HCT116 (cell line): ENCODE results near the gene MAEA. TPM values are rescaled to one million over a fixed set of nuclear protein-coding genes. Genes with fewer than 3 reads are reported as not detected.

ENCODE experiments used
- ATAC-seq: fragments of 200-7000 bp; cut with Tn5 transposase; 2 replicates; pipeline ENCODE4 v1.9.1; 2020; ENCODE audit warnings: mild to moderate bottlenecking, moderate library complexity
- BruUV-seq: library from RNA; stranded (reverse); fragments of 400-500 nt; replicated peaks from 2 replicates; lab custom pipeline; 2021; lab: Mats Ljungman, UMichigan
- CTCF ChIA-PET: fragments of 300-600 bp; sonication (Branson Sonifier 250); formaldehyde crosslinking; loops from one replicate; lab custom pipeline; 2021; ENCODE audit warnings: antibody characterized with exemption; lab: Charles Lee
- POLR2A ChIA-PET: fragments of 300-600, 350-600 bp; sonication (Branson Sonifier 250); formaldehyde crosslinking; loops from one replicate; lab custom pipeline; 2021; ENCODE audit warnings: antibody characterized with exemption; lab: Charles Lee
- RAD21 ChIA-PET, 2 experiments: fragments of 300-600 bp; sonication (Branson Sonifier 250); formaldehyde crosslinking; loops; one replicate each; lab custom pipeline; 2023; ENCODE audit warnings: low total read pairs in 2 of 2; ENCODE audit not compliant: uncharacterized antibody in 2 of 2, unreplicated experiment in 2 of 2, low non-redundant PET in 1 of 2; lab: Charles Lee
- DNase-seq: peaks from one replicate; pipeline ENCODE4 v3.0.0-alpha.2; 2010; ENCODE audit warnings: low read depth, low spot score
- H2AFZ ChIP-seq: fragments of 200-600 bp; shearing (Covaris generic), sonication (generic); 2 replicates; pipeline ENCODE4 v1.6.1; 2017; ENCODE audit warnings: low read depth, mixed run types, mixed read lengths, antibody characterized with exemption, low read length; ENCODE audit not compliant: poor library complexity, severe bottlenecking
- H3K27ac ChIP-seq: 2 replicates; pipeline ENCODE4 v1.5.1; 2012; ENCODE audit warnings: low read depth, low read length
- H3K27me3 ChIP-seq: fragments of 200-600 bp; sonication (generic); 2 replicates; pipeline ENCODE4 v1.6.1; 2016; ENCODE audit warnings: mixed run types, low read length, mixed read lengths; ENCODE audit not compliant: insufficient read depth
- H3K36me3 ChIP-seq, 2 experiments: fragments of 200-500 bp in 1 of 2; fragments of 200-600 bp in 1 of 2; sonication (Bioruptor generic) in 1 of 2; sonication (generic) in 1 of 2; 2 replicates each; pipeline versions ENCODE4 v1.5.1 to v1.6.1; 2014 to 2016; ENCODE audit warnings: low read length in 2 of 2, inconsistent platforms in 1 of 2, mixed read lengths in 1 of 2, mixed run types in 1 of 2; ENCODE audit not compliant: insufficient read depth in 2 of 2, control insufficient read depth in 1 of 2
- H3K4me1 ChIP-seq, 2 experiments: fragments of 200-600 bp in 1 of 2; sonication (generic) in 1 of 2; 2 replicates each; pipeline versions ENCODE4 v1.5.1 to v1.6.1; 2012 to 2017; ENCODE audit warnings: low read length in 2 of 2, inconsistent platforms in 1 of 2, mild to moderate bottlenecking in 1 of 2, mixed read lengths in 1 of 2, mixed run types in 1 of 2, moderate library complexity in 1 of 2; ENCODE audit not compliant: insufficient read depth in 2 of 2, control insufficient read depth in 1 of 2
- H3K4me2 ChIP-seq: fragments of 200-600 bp; sonication (generic); 2 replicates; pipeline ENCODE4 v1.6.1; 2017; ENCODE audit warnings: mixed run types, low read length, mixed read lengths
- H3K4me3 ChIP-seq, 2 experiments: fragments of 200-600 bp in 1 of 2; sonication (generic) in 1 of 2; replicated peaks in 1 of 2; 2 replicates each; pipeline ENCODE4 v1.5.1; 2011 to 2016; ENCODE audit warnings: low read length in 2 of 2, control low read depth in 1 of 2, low read depth in 1 of 2, mild to moderate bottlenecking in 1 of 2, mixed read lengths in 1 of 2, mixed run types in 1 of 2
- H3K79me2 ChIP-seq: fragments of 200-600 bp; sonication (generic); 2 replicates; pipeline ENCODE4 v1.6.1; 2017; ENCODE audit warnings: mild to moderate bottlenecking, mixed run types, low read length, moderate library complexity, mixed read lengths; ENCODE audit not compliant: insufficient read depth
- H3K9ac ChIP-seq: fragments of 200-600 bp; sonication (generic); 2 replicates; pipeline ENCODE4 v1.6.1; 2016; ENCODE audit warnings: low read length, mixed read lengths
- H3K9me2 ChIP-seq: fragments of 200-600 bp; sonication (generic), shearing (Covaris generic); 2 replicates; pipeline ENCODE4 v1.6.1; 2017; ENCODE audit warnings: mixed run types, mild to moderate bottlenecking, moderate library complexity; ENCODE audit not compliant: insufficient read depth
- H3K9me3 ChIP-seq, 2 experiments: fragments of 200-500 bp in 1 of 2; fragments of 200-600 bp in 1 of 2; sonication (Bioruptor generic) in 1 of 2; sonication (generic) in 1 of 2; 2 replicates each; pipeline ENCODE4 v1.6.1; 2014 to 2017; ENCODE audit warnings: low read length in 2 of 2, mixed read lengths in 2 of 2, inconsistent platforms in 1 of 2, low read depth in 1 of 2, mild to moderate bottlenecking in 1 of 2, mixed run types in 1 of 2, moderate library complexity in 1 of 2; ENCODE audit not compliant: control insufficient read depth in 1 of 2, insufficient read depth in 1 of 2
- H4K20me1 ChIP-seq: fragments of 200-600 bp; sonication (generic), shearing (Covaris generic); 2 replicates; pipeline ENCODE4 v1.6.1; 2017; ENCODE audit warnings: mixed run types, mild to moderate bottlenecking, moderate library complexity; ENCODE audit not compliant: insufficient read depth
- CBX3 ChIP-seq: IDR thresholded peaks from 2 replicates; pipeline ENCODE4 v1.6.1; 2012; ENCODE audit warnings: low read depth
- CEBPB ChIP-seq: IDR thresholded peaks from 2 replicates; pipeline ENCODE4 v1.6.1; 2012; ENCODE audit warnings: low read depth
- EZH2phosphoT487 ChIP-seq: fragments of 200-600 bp; IDR thresholded peaks from 2 replicates; pipeline ENCODE4 v1.6.1; 2018; ENCODE audit warnings: antibody characterized with exemption, borderline replicate concordance
- JUND ChIP-seq: IDR thresholded peaks from 2 replicates; pipeline ENCODE4 v1.6.1; 2012
- RAD21 ChIP-seq: IDR thresholded peaks from 2 replicates; pipeline ENCODE4 v1.6.1; 2012; ENCODE audit warnings: low read depth, mild to moderate bottlenecking
- SIN3A ChIP-seq: IDR thresholded peaks from 2 replicates; pipeline ENCODE4 v1.6.1; 2012; ENCODE audit warnings: low read depth
- TCF7L2 ChIP-seq: IDR thresholded peaks from 2 replicates; pipeline ENCODE4 v1.7.0; 2011; ENCODE audit warnings: borderline replicate concordance, inconsistent platforms; ENCODE audit not compliant: insufficient read depth, insufficient read length; ENCODE audit errors: extremely low read depth
- ZBTB33 ChIP-seq: IDR thresholded peaks from 2 replicates; pipeline ENCODE4 v1.6.1; 2011; ENCODE audit warnings: mild to moderate bottlenecking, low read length, moderate library complexity; ENCODE audit not compliant: insufficient replicate concordance; ENCODE audit errors: extremely low read depth
- ZNF274 ChIP-seq: fragments of 200-500 bp; sonication (Bioruptor generic); IDR thresholded peaks from 2 replicates; pipeline ENCODE4 v1.6.1; 2014; ENCODE audit warnings: mild to moderate bottlenecking, low read depth, low read length, inconsistent platforms
- intact Hi-C: fragments of 100-400 bp; cut with micrococcal nuclease; formaldehyde crosslinking; loops from 2 replicates; pipeline ENCODE4 v1.10.0; 2022
- total RNA-seq: library from RNA; stranded (reverse); gene quantifications from one replicate; pipeline ENCODE4 v1.2.1, GENCODE V29; 2021; ENCODE audit not compliant: unreplicated experiment
- TF ChIP-seq, protein P1 (sequence below): IDR thresholded peaks from 2 replicates; pipeline ENCODE4 v1.6.1; 2012; ENCODE audit warnings: low read depth

Gene MAEA
- total RNA-seq, 1 experiment from 2014 or later, result 88.3 TPM

DNA sequence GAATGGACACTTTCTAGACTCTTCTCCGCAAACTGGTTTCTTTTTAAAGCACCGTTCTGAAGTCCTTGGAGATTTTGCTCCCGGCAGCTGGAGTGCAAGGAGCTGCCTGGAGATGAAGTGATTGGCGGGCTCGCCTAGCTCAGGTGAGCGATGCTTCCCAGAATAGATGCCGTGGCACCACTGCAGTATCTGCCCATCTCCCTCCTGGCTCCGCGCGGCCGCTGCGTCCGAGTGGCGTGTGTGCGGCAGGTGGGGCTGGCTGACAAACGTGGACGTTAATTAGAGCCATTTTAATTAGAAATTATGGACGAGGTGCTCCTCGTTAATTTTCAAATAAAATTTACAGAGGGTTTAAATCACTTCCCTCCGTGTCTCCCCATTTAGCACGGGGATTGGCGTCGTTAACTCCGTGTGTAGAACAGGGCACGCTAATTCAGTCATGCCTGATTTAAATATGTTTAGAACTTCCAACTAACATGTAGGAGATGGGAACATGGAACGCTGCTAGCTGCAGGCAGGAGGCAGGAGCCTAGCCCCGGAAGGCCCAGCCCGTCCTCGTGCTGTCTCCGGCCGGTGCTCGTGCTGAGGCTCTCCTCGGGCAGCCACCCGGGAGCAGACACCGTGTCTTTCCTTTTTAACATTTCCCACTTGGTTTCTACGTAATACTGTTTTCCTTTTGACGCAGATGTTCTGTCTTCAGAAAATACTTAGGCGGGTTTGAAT lies 68.9 kb downstream of the MAEA start:
- DNase-seq (no peak), ATAC-seq (no peak)
- H3K27ac ChIP-seq, result no peak overlapping the region
- H3K9me2 ChIP-seq, result no peaks in the 10 kb centered on the region
- no peak overlapping the region for H2AFZ ChIP-seq
- intact Hi-C loops, result loop anchor here (10.0 kb wide), 1 partner anchor 156 kb away; no protein-coding TSS in a partner anchor
- H3K36me3 ChIP-seq, result no peaks in the 10 kb centered on the region; a peak in 2 of 4 replicates
- H3K79me2 ChIP-seq, result no peaks in the 10 kb centered on the region
- POLR2A ChIA-PET, result no interaction called here
- H3K27me3 ChIP-seq, result no peaks in the 10 kb centered on the region
- no peak overlapping the region for H3K9ac ChIP-seq
- peaks cover 0 to 5% of the 10 kb centered on the region in 2 experiments; a peak in 1 of 4 replicates for H3K4me1 ChIP-seq
- TF ChIP-seq TCF7L2 (no peak), ZBTB33 (no peak)
- CTCF ChIA-PET, result interaction anchor here (1.2 kb wide), 1 partner anchor 12 kb away, joined by 3 read pairs; the partner anchor contains the start of gene UVSSA
- no TSS peak for BruUV-seq
- H3K4me3 ChIP-seq, result no peak overlapping the region
- no peaks in the 10 kb centered on the region for H3K9me3 ChIP-seq
- no peaks in the 10 kb centered on the region for H4K20me1 ChIP-seq
- RAD21 ChIA-PET, result no interaction called here
- no peak overlapping the region for H3K4me2 ChIP-seq

GRCh38 chr4:1359144-1359501 lies 69.4 kb downstream of the MAEA start:
- no peak for DNase-seq
- TF ChIP-seq EZH2phosphoT487, result no peak
- TF ChIP-seq SIN3A, result no peak
- TF ChIP-seq RAD21, result no peak
- TF ChIP-seq CEBPB, result no peak
- TF ChIP-seq, protein P1, sequence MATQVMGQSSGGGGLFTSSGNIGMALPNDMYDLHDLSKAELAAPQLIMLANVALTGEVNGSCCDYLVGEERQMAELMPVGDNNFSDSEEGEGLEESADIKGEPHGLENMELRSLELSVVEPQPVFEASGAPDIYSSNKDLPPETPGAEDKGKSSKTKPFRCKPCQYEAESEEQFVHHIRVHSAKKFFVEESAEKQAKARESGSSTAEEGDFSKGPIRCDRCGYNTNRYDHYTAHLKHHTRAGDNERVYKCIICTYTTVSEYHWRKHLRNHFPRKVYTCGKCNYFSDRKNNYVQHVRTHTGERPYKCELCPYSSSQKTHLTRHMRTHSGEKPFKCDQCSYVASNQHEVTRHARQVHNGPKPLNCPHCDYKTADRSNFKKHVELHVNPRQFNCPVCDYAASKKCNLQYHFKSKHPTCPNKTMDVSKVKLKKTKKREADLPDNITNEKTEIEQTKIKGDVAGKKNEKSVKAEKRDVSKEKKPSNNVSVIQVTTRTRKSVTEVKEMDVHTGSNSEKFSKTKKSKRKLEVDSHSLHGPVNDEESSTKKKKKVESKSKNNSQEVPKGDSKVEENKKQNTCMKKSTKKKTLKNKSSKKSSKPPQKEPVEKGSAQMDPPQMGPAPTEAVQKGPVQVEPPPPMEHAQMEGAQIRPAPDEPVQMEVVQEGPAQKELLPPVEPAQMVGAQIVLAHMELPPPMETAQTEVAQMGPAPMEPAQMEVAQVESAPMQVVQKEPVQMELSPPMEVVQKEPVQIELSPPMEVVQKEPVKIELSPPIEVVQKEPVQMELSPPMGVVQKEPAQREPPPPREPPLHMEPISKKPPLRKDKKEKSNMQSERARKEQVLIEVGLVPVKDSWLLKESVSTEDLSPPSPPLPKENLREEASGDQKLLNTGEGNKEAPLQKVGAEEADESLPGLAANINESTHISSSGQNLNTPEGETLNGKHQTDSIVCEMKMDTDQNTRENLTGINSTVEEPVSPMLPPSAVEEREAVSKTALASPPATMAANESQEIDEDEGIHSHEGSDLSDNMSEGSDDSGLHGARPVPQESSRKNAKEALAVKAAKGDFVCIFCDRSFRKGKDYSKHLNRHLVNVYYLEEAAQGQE, result no peak
- no peak for TF ChIP-seq ZNF274
- no peak for TF ChIP-seq JUND
- no peak for TF ChIP-seq CBX3
- TF ChIP-seq, all 23 proteins: peak for 0
- no peaks in the 10 kb centered on the region for H3K9me3 ChIP-seq
- H3K9ac ChIP-seq, result no peak overlapping the region
- H3K4me1 ChIP-seq, result peaks cover 0 to 5% of the 10 kb centered on the region in 2 experiments; a peak in 1 of 4 replicates
- H3K4me3 ChIP-seq, result no peak overlapping the region
- H4K20me1 ChIP-seq, result no peaks in the 10 kb centered on the region
- no peaks in the 10 kb centered on the region for H3K27me3 ChIP-seq
- no peak for ATAC-seq
- ChIA-PET RAD21 (no interaction called here), CTCF (no interaction called here), POLR2A (no interaction called here)
- intact Hi-C loops, result loop anchor here (10.0 kb wide), 1 partner anchor 156 kb away; no protein-coding TSS in a partner anchor
- no TSS peak for BruUV-seq
- H3K79me2 ChIP-seq, result no peaks in the 10 kb centered on the region
- no peak overlapping the region for H3K4me2 ChIP-seq
- no peak overlapping the region for H2AFZ ChIP-seq
- no peak overlapping the region for H3K27ac ChIP-seq
- H3K36me3 ChIP-seq, result no peaks in the 10 kb centered on the region; a peak in 2 of 4 replicates
- H3K9me2 ChIP-seq, result no peaks in the 10 kb centered on the region
